ENCODE results near the gene ID4. TPM values are rescaled to one million over a fixed set of nuclear protein-coding genes. Genes with fewer than 3 reads are reported as not detected.

Gene ID4
- total and polyA plus RNA-seq, 2 of the 8 experiments (the other 6 are each of a cell fraction or from before 2014, with no cell fraction given) = 2.0 to 8.3 TPM

DNA sequence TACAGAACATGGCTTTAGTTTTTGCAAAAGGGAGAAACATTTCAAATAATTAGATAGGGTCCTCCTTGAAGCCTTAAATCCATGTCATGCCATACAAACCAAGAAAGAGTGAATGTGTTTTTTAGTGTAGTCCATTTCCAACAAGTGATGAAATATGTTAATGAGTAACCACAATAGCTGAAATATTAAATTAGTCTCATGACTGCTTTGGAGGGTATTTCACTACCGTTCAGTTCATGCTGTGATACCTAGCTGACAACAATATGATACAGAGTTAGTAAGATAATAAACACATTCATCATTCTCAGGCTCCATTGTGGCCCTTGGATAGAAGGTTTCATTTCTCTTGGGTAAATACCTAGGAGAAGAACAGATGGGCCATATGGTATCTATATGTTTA lies 5.8 kb upstream of the ID4 start:
- FAIRE-seq (no peak), DNase-seq (ENCODE audit: low read depth in 1 of 2, low spot score in 2 of 2) (no peak)
- no peaks in the 10 kb centered on the region for H3K79me1 ChIP-seq (ENCODE audit: low read depth, low read length)
- 89% methylated on average over 1 of the region's 1 CpG; no CpG with 5 or more reads in 1 of the 2 experiments for WGBS, 2 experiments (ENCODE audit: extremely low coverage in 1 of 2, insufficient coverage in 1 of 2, insufficient read length in 1 of 2, insufficient replicate concordance in 2 of 2, low coverage in 1 of 2, low lambda C conversion rate in 2 of 2, missing lambda C conversion rate in 1 of 2)
- no peaks in the 10 kb centered on the region; a peak in 1 of 7 replicates for H3K4me1 ChIP-seq (replicated peaks in 1 of 4; ENCODE audit: control insufficient read depth in 3 of 4, insufficient read depth in 4 of 4, low read length in 3 of 4)
- no peaks in the 10 kb centered on the region for H3K79me2 ChIP-seq (ENCODE audit: control insufficient read depth in 1 of 2, insufficient read depth in 2 of 2, low read length in 2 of 2)
- no peak overlapping the region for H3K4ac ChIP-seq (replicated peaks; ENCODE audit: insufficient read length, low read depth, low read length)
- ChIA-PET CTCF (ENCODE audit: partially characterized antibody) (no interaction called here), POLR2A (ENCODE audit: partially characterized antibody) (no interaction called here)
- no peak overlapping the region for H2AK5ac ChIP-seq (ENCODE audit: low read depth, low read length)
- H2BK20ac ChIP-seq (ENCODE audit: low read length) = no peak overlapping the region
- no peak overlapping the region for H3K9ac ChIP-seq (replicated peaks in 1 of 4; ENCODE audit: extremely low read depth in 1 of 4, low read depth in 3 of 4, low read length in 3 of 4)
- no peak overlapping the region for H3K23ac ChIP-seq (ENCODE audit: insufficient read length)
- H4K5ac ChIP-seq (ENCODE audit: insufficient read length, low read depth, low read length) = no peak overlapping the region
- H3K23me2 ChIP-seq (ENCODE audit: low read depth, low read length) = no peaks in the 10 kb centered on the region
- H2BK12ac ChIP-seq (ENCODE audit: low read depth, low read length) = no peak overlapping the region
- H4K20me1 ChIP-seq (replicated peaks in 1 of 2; ENCODE audit: control insufficient read depth in 1 of 2, insufficient read depth in 2 of 2, low read length in 2 of 2) = no peaks in the 10 kb centered on the region
- no peaks in the 10 kb centered on the region for H3K9me3 ChIP-seq (ENCODE audit: insufficient read depth in 2 of 2, low read depth in 1 of 2, low read length in 1 of 2)
- no peak overlapping the region for H2BK5ac ChIP-seq (ENCODE audit: low read depth, low read length)
- H4K91ac ChIP-seq (replicated peaks; ENCODE audit: insufficient read length, low read length) = no peak overlapping the region
- no peak overlapping the region for H3K14ac ChIP-seq (ENCODE audit: insufficient read length)
- no peak overlapping the region for H3K27ac ChIP-seq (ENCODE audit: low read depth, low read length)
- H3K27me3 ChIP-seq (replicated peaks in 1 of 4; ENCODE audit: control insufficient read depth in 3 of 4, extremely low read depth in 1 of 4, insufficient read depth in 3 of 4, low read length in 3 of 4) = no peaks in the 10 kb centered on the region; a peak in 2 of 7 replicates
- no peak overlapping the region for H2BK120ac ChIP-seq (replicated peaks; ENCODE audit: low read depth, low read length)
- no peak overlapping the region for H3K4me3 ChIP-seq (ENCODE audit: extremely low read depth in 1 of 4, insufficient read depth in 2 of 4, low read depth in 3 of 4, low read length in 4 of 4)
- no peak overlapping the region for H2BK15ac ChIP-seq (ENCODE audit: low read length)
- no peak overlapping the region for H2AFZ ChIP-seq (ENCODE audit: low read length)
- no peak overlapping the region for H4K8ac ChIP-seq (ENCODE audit: extremely low read depth, insufficient read depth, low read length)
- no peak overlapping the region for H3K4me2 ChIP-seq (ENCODE audit: insufficient read depth in 1 of 2, low read depth in 2 of 2, low read length in 2 of 2)
- no peak overlapping the region for H3K18ac ChIP-seq (ENCODE audit: extremely low read depth, low read length)
- H3K56ac ChIP-seq (replicated peaks; ENCODE audit: insufficient read length, low read depth, low read length) = no peak overlapping the region
- H3K36me3 ChIP-seq (ENCODE audit: control insufficient read depth in 2 of 4, insufficient read depth in 4 of 4, low read length in 3 of 4) = no peaks in the 10 kb centered on the region
- TF ChIP-seq PHF8 (conservative IDR thresholded peaks at IDR 0.05; ENCODE audit: low read depth, low read length) = no peak
- TF ChIP-seq, protein P1, sequence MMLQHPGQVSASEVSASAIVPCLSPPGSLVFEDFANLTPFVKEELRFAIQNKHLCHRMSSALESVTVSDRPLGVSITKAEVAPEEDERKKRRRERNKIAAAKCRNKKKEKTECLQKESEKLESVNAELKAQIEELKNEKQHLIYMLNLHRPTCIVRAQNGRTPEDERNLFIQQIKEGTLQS (IDR thresholded peaks at IDR 0.05; ENCODE audit: insufficient read depth, low read depth, low read length) = no peak
- no peak for TF ChIP-seq RBBP5 (IDR thresholded peaks at IDR 0.05; ENCODE audit: borderline replicate concordance, low read depth, low read length)
- no peak for TF ChIP-seq CBX5 (IDR thresholded peaks at IDR 0.05; ENCODE audit: low read depth, low read length)
- TF ChIP-seq EP300 (IDR thresholded peaks at IDR 0.05; ENCODE audit: borderline replicate concordance in 1 of 2, low read depth in 2 of 2, low read length in 2 of 2) = no peak
- no peak for TF ChIP-seq POLR2A (IDR thresholded peaks at IDR 0.05; ENCODE audit: control extremely low read depth in 1 of 2, low read depth in 2 of 2, low read length in 2 of 2)
- TF ChIP-seq HDAC2 (IDR thresholded peaks at IDR 0.05; ENCODE audit: borderline replicate concordance in 1 of 2, low read depth in 2 of 2, low read length in 2 of 2) = no peak
- no peak for TF ChIP-seq SIX5 (IDR thresholded peaks at IDR 0.05; ENCODE audit: low read depth, low read length)
- no peak for TF ChIP-seq SP4 (IDR thresholded peaks at IDR 0.05; ENCODE audit: low read length)
- TF ChIP-seq RNF2 (IDR thresholded peaks at IDR 0.05; ENCODE audit: borderline replicate concordance, low read depth, low read length, missing control alignments, poor library complexity, severe bottlenecking) = no peak
- TF ChIP-seq, protein P2, sequence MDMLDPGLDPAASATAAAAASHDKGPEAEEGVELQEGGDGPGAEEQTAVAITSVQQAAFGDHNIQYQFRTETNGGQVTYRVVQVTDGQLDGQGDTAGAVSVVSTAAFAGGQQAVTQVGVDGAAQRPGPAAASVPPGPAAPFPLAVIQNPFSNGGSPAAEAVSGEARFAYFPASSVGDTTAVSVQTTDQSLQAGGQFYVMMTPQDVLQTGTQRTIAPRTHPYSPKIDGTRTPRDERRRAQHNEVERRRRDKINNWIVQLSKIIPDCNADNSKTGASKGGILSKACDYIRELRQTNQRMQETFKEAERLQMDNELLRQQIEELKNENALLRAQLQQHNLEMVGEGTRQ (IDR thresholded peaks at IDR 0.05; ENCODE audit: low read length) = no peak
- no peak for TF ChIP-seq GTF2F1 (IDR thresholded peaks at IDR 0.05; ENCODE audit: borderline replicate concordance, low read depth, low read length)

All from H1 (cell line).